BLaER1 treated with 17β-estradiol and CSF1 and Interleukin-3, amounts not matched to agents 10 nM and 100 nM (cell line): ENCODE data around the gene NGFR.

Experiments used
- H3K27ac ChIP-seq, 11 experiments: shearing (Covaris generic); formaldehyde crosslinking; 2 replicates each; pipeline ENCODE4 v1.8.1; 2022
- H3K27me3 ChIP-seq, 11 experiments: shearing (Covaris generic); formaldehyde crosslinking; 2 replicates each; pipeline ENCODE4 v1.8.1; 2022
- H3K36me3 ChIP-seq, 11 experiments: shearing (Covaris generic); formaldehyde crosslinking; 2 replicates each; pipeline ENCODE4 v1.8.1; 2022
- H3K4me1 ChIP-seq, 10 experiments: shearing (Covaris generic); formaldehyde crosslinking; 2 replicates each; pipeline ENCODE4 v1.8.1; 2022
- H3K4me2 ChIP-seq, 11 experiments: shearing (Covaris generic); formaldehyde crosslinking; 2 replicates each; pipeline ENCODE4 v1.8.1; 2022
- H3K4me3 ChIP-seq, 10 experiments: shearing (Covaris generic); formaldehyde crosslinking; 2 replicates each; pipeline ENCODE4 v1.8.1; 2022
- H3K9ac ChIP-seq, 11 experiments: shearing (Covaris generic); formaldehyde crosslinking; 2 replicates each; pipeline ENCODE4 v1.8.1; 2022
- H3K9me3 ChIP-seq, 11 experiments: shearing (Covaris generic); formaldehyde crosslinking; replicated peaks in 1 of 11; 2 replicates each; pipeline ENCODE4 v1.8.1; 2022
- H4K20me1 ChIP-seq, 11 experiments: shearing (Covaris generic); formaldehyde crosslinking; 2 replicates each; pipeline ENCODE4 v1.8.1; 2022
- Cebpa-rat ChIP-seq, 11 experiments: shearing (Covaris generic); IDR thresholded peaks; 2 replicates each; pipeline ENCODE4 v1.8.1; 2022

Gene NGFR

GRCh38 chr17:49455272-49455861, 39.7 kb upstream of the NGFR start:
- Histone ChIP-seq H3K9ac (no peak overlapping the region), H3K4me2 (peak overlapping the region in 8 of 11 experiments; percentile 36 to 72 (median 52); a peak in 8 of 22 replicates), H3K4me1 (peaks cover 31 to 47% (median 39%) of the 10 kb centered on the region in 10 experiments), H3K4me3 (no peak overlapping the region), H3K27me3 (peaks cover 0 to 14% (median 8%) of the 10 kb centered on the region in 11 experiments; a peak in 14 of 22 replicates), H3K36me3 (no peaks in the 10 kb centered on the region), H3K9me3 (no peaks in the 10 kb centered on the region), H4K20me1 (no peaks in the 10 kb centered on the region), H3K27ac (no peak overlapping the region)
- TF ChIP-seq Cebpa-rat (IDR thresholded peaks at IDR 0.05): no peak

- H3K4me3 ChIP-seq: no peak overlapping the region
- H3K27me3 ChIP-seq: peaks cover 0 to 14% (median 8%) of the 10 kb centered on the region in 11 experiments; a peak in 14 of 22 replicates
- no peaks in the 10 kb centered on the region for H4K20me1 ChIP-seq
- no peak overlapping the region for H3K9ac ChIP-seq
- H3K9me3 ChIP-seq: no peaks in the 10 kb centered on the region
- H3K4me1 ChIP-seq: peaks cover 21 to 47% (median 36%) of the 10 kb centered on the region in 10 experiments
- H3K27ac ChIP-seq: no peak overlapping the region
- H3K4me2 ChIP-seq: peak overlapping the region; percentile 16 to 72 (median 42)
- H3K36me3 ChIP-seq: no peaks in the 10 kb centered on the region
- no peak for TF ChIP-seq Cebpa-rat (IDR thresholded peaks at IDR 0.05)
Measured at GRCh38 chr17:49456183-49456965, 38.7 kb upstream of the NGFR start.

GRCh38 chr17:49457564-49458535, 37.2 kb upstream of the NGFR start:
- peaks cover 11 to 41% (median 30%) of the 10 kb centered on the region in 10 experiments for H3K4me1 ChIP-seq
- H3K4me3 ChIP-seq: no peak overlapping the region
- no peaks in the 10 kb centered on the region for H3K9me3 ChIP-seq
- H3K9ac ChIP-seq: no peak overlapping the region
- no peaks in the 10 kb centered on the region for H3K36me3 ChIP-seq
- H3K4me2 ChIP-seq: no peak overlapping the region
- no peak for TF ChIP-seq Cebpa-rat (IDR thresholded peaks at IDR 0.05)
- no peaks in the 10 kb centered on the region for H4K20me1 ChIP-seq
- peaks cover 0 to 14% (median 8%) of the 10 kb centered on the region in 11 experiments; a peak in 14 of 22 replicates for H3K27me3 ChIP-seq
- no peak overlapping the region for H3K27ac ChIP-seq

- H3K9ac ChIP-seq: no peak overlapping the region
- H3K4me3 ChIP-seq: no peak overlapping the region
- no peak for TF ChIP-seq Cebpa-rat (IDR thresholded peaks at IDR 0.05)
- H3K4me2 ChIP-seq: no peak overlapping the region
- H3K36me3 ChIP-seq: no peaks in the 10 kb centered on the region
- no peaks in the 10 kb centered on the region for H4K20me1 ChIP-seq
- no peak overlapping the region for H3K27ac ChIP-seq
- H3K9me3 ChIP-seq: peaks cover 5 to 12% (median 10%) of the 10 kb centered on the region in 11 experiments; a peak in 19 of 22 replicates
- H3K27me3 ChIP-seq: peaks cover 0 to 14% (median 8%) of the 10 kb centered on the region in 11 experiments; a peak in 14 of 22 replicates
- peaks cover 11 to 33% (median 28%) of the 10 kb centered on the region in 10 experiments for H3K4me1 ChIP-seq
Measured at GRCh38 chr17:49459401-49459984, 35.6 kb upstream of the NGFR start.

GRCh38 chr17:49460401-49460800, 34.7 kb upstream of the NGFR start:
- H3K27me3 ChIP-seq: peaks cover 0 to 14% (median 8%) of the 10 kb centered on the region in 11 experiments; a peak in 14 of 22 replicates

GRCh38 chr17:49461580-49461979, 33.5 kb upstream of the NGFR start:
- H3K36me3 ChIP-seq: no peaks in the 10 kb centered on the region
- H3K4me1 ChIP-seq: peaks cover 2 to 23% (median 18%) of the 10 kb centered on the region in 10 experiments
- no peaks in the 10 kb centered on the region for H4K20me1 ChIP-seq
- no peak overlapping the region for H3K4me3 ChIP-seq
- TF ChIP-seq Cebpa-rat (IDR thresholded peaks at IDR 0.05): no peak
- peaks cover 5 to 14% (median 10%) of the 10 kb centered on the region in 11 experiments; a peak in 19 of 22 replicates for H3K9me3 ChIP-seq
- no peak overlapping the region for H3K9ac ChIP-seq
- H3K27me3 ChIP-seq: peaks cover 0 to 14% (median 8%) of the 10 kb centered on the region in 11 experiments; a peak in 14 of 22 replicates
- H3K27ac ChIP-seq: no peak overlapping the region
- H3K4me2 ChIP-seq: peak overlapping the region in 8 of 11 experiments; percentile 6 to 67 (median 49); a peak in 15 of 22 replicates

More at GRCh38 chr17:49460401-49460800, 34.7 kb upstream of the NGFR start:
- H3K27ac ChIP-seq: no peak overlapping the region
- H4K20me1 ChIP-seq: no peaks in the 10 kb centered on the region
- no peak for TF ChIP-seq Cebpa-rat (IDR thresholded peaks at IDR 0.05)
- peak overlapping the region in 7 of 11 experiments; percentile 6 to 67 (median 52); a peak in 13 of 22 replicates for H3K4me2 ChIP-seq
- H3K9ac ChIP-seq: no peak overlapping the region
- H3K9me3 ChIP-seq: peaks cover 5 to 14% (median 10%) of the 10 kb centered on the region in 11 experiments; a peak in 19 of 22 replicates
- no peak overlapping the region for H3K4me3 ChIP-seq
- H3K4me1 ChIP-seq: peaks cover 11 to 33% (median 28%) of the 10 kb centered on the region in 10 experiments
- no peaks in the 10 kb centered on the region for H3K36me3 ChIP-seq

DNA sequence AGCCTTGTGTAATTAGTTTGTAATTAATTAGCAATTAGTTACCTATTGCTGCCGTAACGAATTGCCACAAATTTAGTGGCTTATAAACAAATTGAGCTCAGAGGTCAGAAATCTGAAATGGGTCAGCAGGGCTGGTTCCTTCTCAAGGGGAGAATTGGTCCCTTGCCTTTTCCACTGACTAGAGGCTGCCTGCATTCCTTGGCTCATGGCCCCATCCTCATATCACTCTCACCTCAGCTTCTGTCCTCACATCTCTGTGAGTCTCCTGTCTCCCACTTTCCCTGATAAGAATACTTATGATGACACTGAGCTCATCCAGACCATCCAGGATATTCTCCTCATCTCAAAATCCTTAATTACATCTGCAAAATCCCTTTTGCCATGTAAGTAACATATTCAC, 31.0 kb upstream of the NGFR start:
- H3K9me3 ChIP-seq: peaks cover 5 to 14% (median 10%) of the 10 kb centered on the region in 11 experiments; a peak in 19 of 22 replicates
- H3K36me3 ChIP-seq: no peaks in the 10 kb centered on the region
- no peak overlapping the region for H3K27ac ChIP-seq
- H4K20me1 ChIP-seq: no peaks in the 10 kb centered on the region
- no peak overlapping the region for H3K4me2 ChIP-seq
- no peak overlapping the region for H3K9ac ChIP-seq
- TF ChIP-seq Cebpa-rat (IDR thresholded peaks at IDR 0.05): no peak
- H3K27me3 ChIP-seq: no peaks in the 10 kb centered on the region
- peaks cover 0 to 17% (median 14%) of the 10 kb centered on the region in 10 experiments; a peak in 13 of 20 replicates for H3K4me1 ChIP-seq
- H3K4me3 ChIP-seq: no peak overlapping the region

DNA sequence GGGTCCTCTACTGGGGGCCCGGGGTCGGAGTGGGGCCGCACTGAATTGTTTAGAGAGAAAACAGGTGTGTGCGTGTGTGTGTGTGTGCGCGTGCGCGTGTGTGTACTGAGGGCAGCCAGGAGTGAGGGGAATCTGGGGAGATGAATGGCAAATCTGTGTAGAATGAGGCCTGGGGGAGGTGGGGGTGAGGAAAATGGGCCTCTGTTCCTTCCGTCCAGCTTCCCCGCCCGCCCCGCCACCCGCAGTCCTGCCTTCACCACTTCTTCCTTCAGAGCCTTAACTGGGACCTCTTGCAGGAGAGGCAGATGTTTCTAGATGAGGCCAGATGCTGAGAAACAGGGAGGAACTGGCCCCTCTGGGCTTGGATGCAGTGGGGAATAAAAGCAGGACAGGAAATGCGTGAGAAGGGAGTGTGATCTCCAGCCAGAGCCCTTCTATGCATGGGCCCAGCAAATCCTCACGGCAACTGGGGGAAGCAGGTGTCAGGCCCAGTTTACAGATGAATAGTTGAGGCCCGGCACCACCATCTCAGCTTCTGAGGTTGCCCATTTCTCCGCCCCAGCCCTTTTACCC, 29.7 kb upstream of the NGFR start:
- H3K36me3 ChIP-seq: no peaks in the 10 kb centered on the region
- H3K4me1 ChIP-seq: peaks cover 0 to 15% (median 14%) of the 10 kb centered on the region in 10 experiments; a peak in 13 of 20 replicates
- H3K9me3 ChIP-seq: peaks cover 5 to 14% (median 10%) of the 10 kb centered on the region in 11 experiments; a peak in 19 of 22 replicates
- no peak overlapping the region for H3K27ac ChIP-seq
- H3K9ac ChIP-seq: no peak overlapping the region
- H3K4me3 ChIP-seq: no peak overlapping the region
- no peaks in the 10 kb centered on the region for H3K27me3 ChIP-seq
- TF ChIP-seq Cebpa-rat (IDR thresholded peaks at IDR 0.05): no peak
- H3K4me2 ChIP-seq: no peak overlapping the region
- no peaks in the 10 kb centered on the region for H4K20me1 ChIP-seq
